Measurements from ENCODE around the gene CMTM5. TPM values are rescaled to one million over a fixed set of nuclear protein-coding genes. Genes with fewer than 3 reads are reported as not detected.
"Not testable (repeated sequence)": the region's sequence is repeated elsewhere in the genome, so short reads cannot be mapped to it uniquely, and the experiment has no call there.

The CMTM5 gene
- polyA plus RNA-seq, 1 donor (not counting 4 experiments of a cell fraction or from before 2014, with no cell fraction given), result not detected

GRCh38 chr14:23416801-23417200 lies 40.0 kb downstream of the CMTM5 start:
- H3K36me3 ChIP-seq (ENCODE audit: control insufficient read depth in 2 of 2, extremely low read depth in 1 of 2, insufficient read depth in 2 of 2, low read length in 2 of 2), result no peaks in the 10 kb centered on the region
- dilution Hi-C loops (cut with MboI; ENCODE audit: extremely low pct_ligation_motif_present, low sequenced_read_pairs), result no loop called here
- H3K9me3 ChIP-seq (ENCODE audit: control insufficient read depth, low read depth, low read length), result no peaks in the 10 kb centered on the region
- H2AFZ ChIP-seq (ENCODE audit: control insufficient read depth, low read length), result no peak overlapping the region
- no peak for FAIRE-seq
- no peak overlapping the region for H3K4me3 ChIP-seq (ENCODE audit: control insufficient read depth in 2 of 3, extremely low read depth in 1 of 3, insufficient read depth in 2 of 3, low read depth in 1 of 3, low read length in 3 of 3)
- H3K9me1 ChIP-seq (ENCODE audit: control insufficient read depth, extremely low read depth, insufficient read depth, low read length), result no peaks in the 10 kb centered on the region
- H3K9ac ChIP-seq (ENCODE audit: control insufficient read depth, extremely low read depth, insufficient read depth, low read length), result no peak overlapping the region
- no peak overlapping the region for H3K27ac ChIP-seq (ENCODE audit: control insufficient read depth, insufficient read depth, low read length)
- TF ChIP-seq EZH2 (IDR thresholded peaks at IDR 0.05; ENCODE audit: low read length), result no peak
- TF ChIP-seq, protein P1, sequence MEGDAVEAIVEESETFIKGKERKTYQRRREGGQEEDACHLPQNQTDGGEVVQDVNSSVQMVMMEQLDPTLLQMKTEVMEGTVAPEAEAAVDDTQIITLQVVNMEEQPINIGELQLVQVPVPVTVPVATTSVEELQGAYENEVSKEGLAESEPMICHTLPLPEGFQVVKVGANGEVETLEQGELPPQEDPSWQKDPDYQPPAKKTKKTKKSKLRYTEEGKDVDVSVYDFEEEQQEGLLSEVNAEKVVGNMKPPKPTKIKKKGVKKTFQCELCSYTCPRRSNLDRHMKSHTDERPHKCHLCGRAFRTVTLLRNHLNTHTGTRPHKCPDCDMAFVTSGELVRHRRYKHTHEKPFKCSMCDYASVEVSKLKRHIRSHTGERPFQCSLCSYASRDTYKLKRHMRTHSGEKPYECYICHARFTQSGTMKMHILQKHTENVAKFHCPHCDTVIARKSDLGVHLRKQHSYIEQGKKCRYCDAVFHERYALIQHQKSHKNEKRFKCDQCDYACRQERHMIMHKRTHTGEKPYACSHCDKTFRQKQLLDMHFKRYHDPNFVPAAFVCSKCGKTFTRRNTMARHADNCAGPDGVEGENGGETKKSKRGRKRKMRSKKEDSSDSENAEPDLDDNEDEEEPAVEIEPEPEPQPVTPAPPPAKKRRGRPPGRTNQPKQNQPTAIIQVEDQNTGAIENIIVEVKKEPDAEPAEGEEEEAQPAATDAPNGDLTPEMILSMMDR (optimal IDR thresholded peaks at IDR 0.05 in 1 of 3, IDR thresholded peaks at IDR 0.05 in 1 of 3, conservative IDR thresholded peaks at IDR 0.05 in 1 of 3; ENCODE audit: extremely low read depth in 1 of 3, insufficient read depth in 2 of 3, low read length in 3 of 3), result no peak
- H4K20me1 ChIP-seq (ENCODE audit: control insufficient read depth, extremely low read depth, insufficient read depth, low read length), result no peaks in the 10 kb centered on the region
- H3K79me2 ChIP-seq (ENCODE audit: control insufficient read depth, insufficient read depth, low read length), result no peaks in the 10 kb centered on the region
- no peaks in the 10 kb centered on the region for H3K4me1 ChIP-seq (ENCODE audit: control insufficient read depth, extremely low read depth, insufficient read depth, low read length)
- no peak overlapping the region for H3K4me2 ChIP-seq (ENCODE audit: control insufficient read depth, extremely low read depth, insufficient read depth, low read depth, low read length)
- H3K27me3 ChIP-seq (ENCODE audit: control insufficient read depth, extremely low read depth, insufficient read depth, low read length), result no peaks in the 10 kb centered on the region
- DNase-seq (ENCODE audit: low read depth, low spot score), result no peak

- DNase-seq (ENCODE audit: low read depth, low spot score); H3K4me1 ChIP-seq (ENCODE audit: control insufficient read depth, extremely low read depth, insufficient read depth, low read length); H3K4me3 ChIP-seq (ENCODE audit: control insufficient read depth in 2 of 3, extremely low read depth in 1 of 3, insufficient read depth in 2 of 3, low read depth in 1 of 3, low read length in 3 of 3); H4K20me1 ChIP-seq (ENCODE audit: control insufficient read depth, extremely low read depth, insufficient read depth, low read length); H3K9me3 ChIP-seq (ENCODE audit: control insufficient read depth, low read depth, low read length); H3K9ac ChIP-seq (ENCODE audit: control insufficient read depth, extremely low read depth, insufficient read depth, low read length); H3K27me3 ChIP-seq (ENCODE audit: control insufficient read depth, extremely low read depth, insufficient read depth, low read length); FAIRE-seq; H2AFZ ChIP-seq (ENCODE audit: control insufficient read depth, low read length); H3K36me3 ChIP-seq (ENCODE audit: control insufficient read depth in 2 of 2, extremely low read depth in 1 of 2, insufficient read depth in 2 of 2, low read length in 2 of 2); dilution Hi-C loops (cut with MboI; ENCODE audit: extremely low pct_ligation_motif_present, low sequenced_read_pairs); H3K79me2 ChIP-seq (ENCODE audit: control insufficient read depth, insufficient read depth, low read length); H3K4me2 ChIP-seq (ENCODE audit: control insufficient read depth, extremely low read depth, insufficient read depth, low read depth, low read length); H3K27ac ChIP-seq (ENCODE audit: control insufficient read depth, insufficient read depth, low read length); H3K9me1 ChIP-seq (ENCODE audit: control insufficient read depth, extremely low read depth, insufficient read depth, low read length): not testable (repeated sequence)
Measured at GRCh38 chr14:23417269-23417668, 40.4 kb downstream of the CMTM5 start.

GRCh38 chr14:23418021-23418420 lies 41.2 kb downstream of the CMTM5 start:
- no peak overlapping the region for H3K27ac ChIP-seq (ENCODE audit: control insufficient read depth, insufficient read depth, low read length)
- H3K4me2 ChIP-seq (ENCODE audit: control insufficient read depth, extremely low read depth, insufficient read depth, low read depth, low read length), result no peak overlapping the region
- no peaks in the 10 kb centered on the region for H3K4me1 ChIP-seq (ENCODE audit: control insufficient read depth, extremely low read depth, insufficient read depth, low read length)
- no peaks in the 10 kb centered on the region for H3K36me3 ChIP-seq (ENCODE audit: control insufficient read depth in 2 of 2, extremely low read depth in 1 of 2, insufficient read depth in 2 of 2, low read length in 2 of 2)
- no peak overlapping the region for H2AFZ ChIP-seq (ENCODE audit: control insufficient read depth, low read length)
- H4K20me1 ChIP-seq (ENCODE audit: control insufficient read depth, extremely low read depth, insufficient read depth, low read length), result no peaks in the 10 kb centered on the region
- H3K9me1 ChIP-seq (ENCODE audit: control insufficient read depth, extremely low read depth, insufficient read depth, low read length), result no peaks in the 10 kb centered on the region
- no peak for FAIRE-seq
- dilution Hi-C loops (cut with MboI; ENCODE audit: extremely low pct_ligation_motif_present, low sequenced_read_pairs), result no loop called here
- no peak overlapping the region for H3K9ac ChIP-seq (ENCODE audit: control insufficient read depth, extremely low read depth, insufficient read depth, low read length)
- peaks cover 4% of the 10 kb centered on the region for H3K27me3 ChIP-seq (ENCODE audit: control insufficient read depth, extremely low read depth, insufficient read depth, low read length)
- TF ChIP-seq, protein P1 (optimal IDR thresholded peaks at IDR 0.05 in 1 of 3, IDR thresholded peaks at IDR 0.05 in 1 of 3, conservative IDR thresholded peaks at IDR 0.05 in 1 of 3; ENCODE audit: extremely low read depth in 1 of 3, insufficient read depth in 2 of 3, low read length in 3 of 3), result no peak
- no peak for TF ChIP-seq EZH2 (IDR thresholded peaks at IDR 0.05; ENCODE audit: low read length)
- no peaks in the 10 kb centered on the region for H3K9me3 ChIP-seq (ENCODE audit: control insufficient read depth, low read depth, low read length)
- H3K79me2 ChIP-seq (ENCODE audit: control insufficient read depth, insufficient read depth, low read length), result no peaks in the 10 kb centered on the region
- no peak overlapping the region for H3K4me3 ChIP-seq (ENCODE audit: control insufficient read depth in 2 of 3, extremely low read depth in 1 of 3, insufficient read depth in 2 of 3, low read depth in 1 of 3, low read length in 3 of 3)
- DNase-seq (ENCODE audit: low read depth, low spot score), result no peak

- H3K9ac ChIP-seq (ENCODE audit: control insufficient read depth, extremely low read depth, insufficient read depth, low read length); H3K9me1 ChIP-seq (ENCODE audit: control insufficient read depth, extremely low read depth, insufficient read depth, low read length); H4K20me1 ChIP-seq (ENCODE audit: control insufficient read depth, extremely low read depth, insufficient read depth, low read length); dilution Hi-C loops (cut with MboI; ENCODE audit: extremely low pct_ligation_motif_present, low sequenced_read_pairs); H3K36me3 ChIP-seq (ENCODE audit: control insufficient read depth in 2 of 2, extremely low read depth in 1 of 2, insufficient read depth in 2 of 2, low read length in 2 of 2); H2AFZ ChIP-seq (ENCODE audit: control insufficient read depth, low read length); H3K27me3 ChIP-seq (ENCODE audit: control insufficient read depth, extremely low read depth, insufficient read depth, low read length); H3K27ac ChIP-seq (ENCODE audit: control insufficient read depth, insufficient read depth, low read length); FAIRE-seq; H3K4me2 ChIP-seq (ENCODE audit: control insufficient read depth, extremely low read depth, insufficient read depth, low read depth, low read length); H3K4me3 ChIP-seq (ENCODE audit: control insufficient read depth in 2 of 3, extremely low read depth in 1 of 3, insufficient read depth in 2 of 3, low read depth in 1 of 3, low read length in 3 of 3); DNase-seq (ENCODE audit: low read depth, low spot score); H3K79me2 ChIP-seq (ENCODE audit: control insufficient read depth, insufficient read depth, low read length); H3K4me1 ChIP-seq (ENCODE audit: control insufficient read depth, extremely low read depth, insufficient read depth, low read length); H3K9me3 ChIP-seq (ENCODE audit: control insufficient read depth, low read depth, low read length): not testable (repeated sequence)
Measured at GRCh38 chr14:23419646-23420045, 42.8 kb downstream of the CMTM5 start.

Data from keratinocyte (primary cell).